ENCODE measurements around the gene TATDN2.

The TATDN2 gene

GRCh38 chr3:10317311-10317960 lies 69.2 kb downstream of the TATDN2 start:
- Histone ChIP-seq H3K9ac (ENCODE audit: low read length) (no peak overlapping the region), H2BK5ac (ENCODE audit: low read depth, low read length, poor library complexity, severe bottlenecking) (no peak overlapping the region), H3K36me3 (ENCODE audit: control insufficient read depth in 1 of 2, insufficient read depth in 2 of 2, low read depth in 1 of 2, low read length in 2 of 2) (peaks cover 51 to 66% of the 10 kb centered on the region in 2 experiments), H3K27ac (ENCODE audit: low read length, poor library complexity, severe bottlenecking) (no peak overlapping the region), H2BK120ac (ENCODE audit: low read depth, low read length) (no peak overlapping the region), H3K79me1 (replicated peaks; ENCODE audit: low read length, poor library complexity, severe bottlenecking) (peaks cover 31% of the 10 kb centered on the region), H3K4ac (ENCODE audit: low read depth in 1 of 2, low read length in 2 of 2) (no peak overlapping the region), H4K91ac (ENCODE audit: low read length) (no peak overlapping the region), H3K23ac (ENCODE audit: low read length in 2 of 2) (peak overlapping the region in 1 of 2 experiments; percentile 10), H3K14ac (ENCODE audit: low read length in 2 of 2) (no peak overlapping the region), H3K4me1 (ENCODE audit: control insufficient read depth, insufficient read depth, low read depth, low read length) (peaks cover 8% of the 10 kb centered on the region), H2BK15ac (ENCODE audit: low read depth, poor library complexity, severe bottlenecking) (no peak overlapping the region), H2BK12ac (ENCODE audit: low read length in 2 of 2) (no peak overlapping the region), H2AK5ac (ENCODE audit: low read length, severe bottlenecking) (no peak overlapping the region), H4K8ac (ENCODE audit: low read length) (no peak overlapping the region), H3K4me2 (ENCODE audit: low read length, poor library complexity, severe bottlenecking) (no peak overlapping the region), H2AFZ (ENCODE audit: low read depth, low read length) (no peak overlapping the region), H3K18ac (ENCODE audit: low read depth in 1 of 2, low read length in 2 of 2) (no peak overlapping the region), H3K4me3 (ENCODE audit: insufficient read depth in 1 of 2, low read depth in 1 of 2, low read length in 2 of 2) (no peak overlapping the region), H3K27me3 (ENCODE audit: control insufficient read depth in 1 of 2, insufficient read depth in 1 of 2, low read length in 2 of 2) (no peaks in the 10 kb centered on the region), H3K9me3 (ENCODE audit: control insufficient read depth, low read length) (no peaks in the 10 kb centered on the region)
- DNase-seq, result no peak
- WGBS, result 98% methylated on average over 4 of the region's 4 CpGs

- no peak overlapping the region for H2BK12ac ChIP-seq (ENCODE audit: low read length in 2 of 2)
- peaks cover 46 to 61% of the 10 kb centered on the region in 2 experiments for H3K36me3 ChIP-seq (ENCODE audit: control insufficient read depth in 1 of 2, insufficient read depth in 2 of 2, low read depth in 1 of 2, low read length in 2 of 2)
- H3K79me1 ChIP-seq (replicated peaks; ENCODE audit: low read length, poor library complexity, severe bottlenecking), result peaks cover 27% of the 10 kb centered on the region
- H3K4me3 ChIP-seq (ENCODE audit: insufficient read depth in 1 of 2, low read depth in 1 of 2, low read length in 2 of 2), result no peak overlapping the region
- peaks cover 8% of the 10 kb centered on the region for H3K4me1 ChIP-seq (ENCODE audit: control insufficient read depth, insufficient read depth, low read depth, low read length)
- no peak overlapping the region for H4K91ac ChIP-seq (ENCODE audit: low read length)
- no peaks in the 10 kb centered on the region for H3K27me3 ChIP-seq (ENCODE audit: control insufficient read depth in 1 of 2, insufficient read depth in 1 of 2, low read length in 2 of 2)
- WGBS, result 96% methylated on average over 3 of the region's 3 CpGs
- no peak overlapping the region for H3K27ac ChIP-seq (ENCODE audit: low read length, poor library complexity, severe bottlenecking)
- H2BK120ac ChIP-seq (ENCODE audit: low read depth, low read length), result no peak overlapping the region
- H2AFZ ChIP-seq (ENCODE audit: low read depth, low read length), result no peak overlapping the region
- no peaks in the 10 kb centered on the region for H3K9me3 ChIP-seq (ENCODE audit: control insufficient read depth, low read length)
- H3K4me2 ChIP-seq (ENCODE audit: low read length, poor library complexity, severe bottlenecking), result no peak overlapping the region
- no peak overlapping the region for H3K4ac ChIP-seq (ENCODE audit: low read depth in 1 of 2, low read length in 2 of 2)
- no peak overlapping the region for H2BK5ac ChIP-seq (ENCODE audit: low read depth, low read length, poor library complexity, severe bottlenecking)
- no peak overlapping the region for H3K18ac ChIP-seq (ENCODE audit: low read depth in 1 of 2, low read length in 2 of 2)
- H3K9ac ChIP-seq (ENCODE audit: low read length), result peak overlapping the region; percentile 76
- no peak overlapping the region for H3K23ac ChIP-seq (ENCODE audit: low read length in 2 of 2)
- H4K8ac ChIP-seq (ENCODE audit: low read length), result no peak overlapping the region
- H2BK15ac ChIP-seq (ENCODE audit: low read depth, poor library complexity, severe bottlenecking), result no peak overlapping the region
- DNase-seq, result no peak
- H3K14ac ChIP-seq (ENCODE audit: low read length in 2 of 2), result no peak overlapping the region
- H2AK5ac ChIP-seq (ENCODE audit: low read length, severe bottlenecking), result no peak overlapping the region
Measured at GRCh38 chr3:10317961-10318350, 69.7 kb downstream of the TATDN2 start.

GRCh38 chr3:10319251-10319650 lies 71.0 kb downstream of the TATDN2 start:
- no peak overlapping the region for H3K14ac ChIP-seq (ENCODE audit: low read length in 2 of 2)
- DNase-seq, result no peak
- H3K23ac ChIP-seq (ENCODE audit: low read length in 2 of 2), result no peak overlapping the region
- no peak overlapping the region for H3K4ac ChIP-seq (ENCODE audit: low read depth in 1 of 2, low read length in 2 of 2)
- peaks cover 36 to 48% of the 10 kb centered on the region in 2 experiments for H3K36me3 ChIP-seq (ENCODE audit: control insufficient read depth in 1 of 2, insufficient read depth in 2 of 2, low read depth in 1 of 2, low read length in 2 of 2)
- H2BK12ac ChIP-seq (ENCODE audit: low read length in 2 of 2), result no peak overlapping the region
- no peak overlapping the region for H2BK5ac ChIP-seq (ENCODE audit: low read depth, low read length, poor library complexity, severe bottlenecking)
- no peak overlapping the region for H2BK15ac ChIP-seq (ENCODE audit: low read depth, poor library complexity, severe bottlenecking)
- H3K9me3 ChIP-seq (ENCODE audit: control insufficient read depth, low read length), result no peaks in the 10 kb centered on the region
- H2BK120ac ChIP-seq (ENCODE audit: low read depth, low read length), result no peak overlapping the region
- peak overlapping the region; percentile 59 for H3K4me2 ChIP-seq (ENCODE audit: low read length, poor library complexity, severe bottlenecking)
- H3K9ac ChIP-seq (ENCODE audit: low read length), result peak overlapping the region; percentile 76
- no peaks in the 10 kb centered on the region for H3K27me3 ChIP-seq (ENCODE audit: control insufficient read depth in 1 of 2, insufficient read depth in 1 of 2, low read length in 2 of 2)
- H2AK5ac ChIP-seq (ENCODE audit: low read length, severe bottlenecking), result no peak overlapping the region
- H3K4me1 ChIP-seq (ENCODE audit: control insufficient read depth, insufficient read depth, low read depth, low read length), result peaks cover 8% of the 10 kb centered on the region
- no peak overlapping the region for H4K8ac ChIP-seq (ENCODE audit: low read length)
- no peak overlapping the region for H3K27ac ChIP-seq (ENCODE audit: low read length, poor library complexity, severe bottlenecking)
- 83% methylated on average over 4 of the region's 6 CpGs for WGBS
- H3K79me1 ChIP-seq (replicated peaks; ENCODE audit: low read length, poor library complexity, severe bottlenecking), result peaks cover 25% of the 10 kb centered on the region
- H3K18ac ChIP-seq (ENCODE audit: low read depth in 1 of 2, low read length in 2 of 2), result no peak overlapping the region
- no peak overlapping the region for H2AFZ ChIP-seq (ENCODE audit: low read depth, low read length)
- peak overlapping the region in 1 of 2 experiments; percentile 72 for H3K4me3 ChIP-seq (ENCODE audit: insufficient read depth in 1 of 2, low read depth in 1 of 2, low read length in 2 of 2)
- no peak overlapping the region for H4K91ac ChIP-seq (ENCODE audit: low read length)

GRCh38 chr3:10319804-10320203 lies 71.5 kb downstream of the TATDN2 start:
- 0% methylated on average over 3 of the region's 3 CpGs for whole genome bisulfite sequencing
- Histone ChIP-seq H3K14ac (ENCODE audit: low read length in 2 of 2) (no peak overlapping the region), H2BK12ac (ENCODE audit: low read length in 2 of 2) (no peak overlapping the region)

More at GRCh38 chr3:10319804-10320203, 71.5 kb downstream of the TATDN2 start:
- H2AK5ac ChIP-seq (ENCODE audit: low read length, severe bottlenecking), result no peak overlapping the region
- peaks cover 25% of the 10 kb centered on the region for H3K79me1 ChIP-seq (replicated peaks; ENCODE audit: low read length, poor library complexity, severe bottlenecking)
- H3K18ac ChIP-seq (ENCODE audit: low read depth in 1 of 2, low read length in 2 of 2), result no peak overlapping the region
- H3K9me3 ChIP-seq (ENCODE audit: control insufficient read depth, low read length), result no peaks in the 10 kb centered on the region
- peaks cover 4 to 5% of the 10 kb centered on the region in 2 experiments for H3K27me3 ChIP-seq (ENCODE audit: control insufficient read depth in 1 of 2, insufficient read depth in 1 of 2, low read length in 2 of 2)
- H3K9ac ChIP-seq (ENCODE audit: low read length), result peak overlapping the region; percentile 100
- no peak overlapping the region for H2BK120ac ChIP-seq (ENCODE audit: low read depth, low read length)
- DNase-seq, result peak; percentile 60
- no peak overlapping the region for H4K8ac ChIP-seq (ENCODE audit: low read length)
- peaks cover 31 to 42% of the 10 kb centered on the region in 2 experiments for H3K36me3 ChIP-seq (ENCODE audit: control insufficient read depth in 1 of 2, insufficient read depth in 2 of 2, low read depth in 1 of 2, low read length in 2 of 2)
- H3K23ac ChIP-seq (ENCODE audit: low read length in 2 of 2), result no peak overlapping the region
- no peak overlapping the region for H3K4ac ChIP-seq (ENCODE audit: low read depth in 1 of 2, low read length in 2 of 2)
- H3K27ac ChIP-seq (ENCODE audit: low read length, poor library complexity, severe bottlenecking), result no peak overlapping the region
- H2BK15ac ChIP-seq (ENCODE audit: low read depth, poor library complexity, severe bottlenecking), result no peak overlapping the region
- H4K91ac ChIP-seq (ENCODE audit: low read length), result no peak overlapping the region
- H2BK5ac ChIP-seq (ENCODE audit: low read depth, low read length, poor library complexity, severe bottlenecking), result no peak overlapping the region
- H3K4me1 ChIP-seq (ENCODE audit: control insufficient read depth, insufficient read depth, low read depth, low read length), result peaks cover 8% of the 10 kb centered on the region
- no peak overlapping the region for H2AFZ ChIP-seq (ENCODE audit: low read depth, low read length)
- peak overlapping the region; percentile 83 for H3K4me2 ChIP-seq (ENCODE audit: low read length, poor library complexity, severe bottlenecking)
- H3K4me3 ChIP-seq (ENCODE audit: insufficient read depth in 1 of 2, low read depth in 1 of 2, low read length in 2 of 2), result peak overlapping the region; percentile 93 to 100
